Measurements from ENCODE around the gene P2RX6.

GRCh38 chr22:21012446-21013407 lies 2.2 kb upstream of the P2RX6 start:
- TF ChIP-seq CTCF (IDR thresholded peaks at IDR 0.05) (no peak), POLR2AphosphoS5 (IDR thresholded peaks at IDR 0.05) (no peak), POLR2A (IDR thresholded peaks at IDR 0.05) (no peak)
